Activated CD8-positive, alpha-beta memory T cell treated with anti-CD3 and anti-CD28 coated beads, Interleukin-2, amount 50 U/mL, for 48 hours (primary cell): Measurements from ENCODE around the gene DOCK7.
"Not testable (repeated sequence)": the region's sequence is repeated elsewhere in the genome, so short reads cannot be mapped to it uniquely, and the experiment has no call there.

Experiments
- DNase-seq: peaks from one replicate; pipeline ENCODE4 v3.0.0-alpha.2; 2020

Gene DOCK7

DNA sequence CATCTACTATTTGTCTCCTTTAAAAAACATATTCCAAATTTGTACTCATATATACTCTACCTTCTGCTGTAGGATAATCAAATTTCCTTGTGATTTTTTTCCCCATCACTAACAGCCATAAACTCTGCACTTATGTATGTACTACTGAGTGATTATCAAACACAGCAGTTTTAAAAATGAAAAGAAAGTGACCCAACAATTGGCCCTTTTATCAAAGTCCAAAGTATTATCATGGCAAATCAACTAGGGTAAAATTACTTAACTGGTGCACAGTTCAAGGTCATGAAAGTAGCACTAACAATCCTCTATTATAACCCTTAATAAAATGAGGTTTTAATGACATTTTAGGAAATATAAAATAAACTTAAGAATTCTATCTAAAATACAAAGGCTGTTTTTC is 79.3 kb downstream of the DOCK7 start:
- DNase-seq: no peak

DNA sequence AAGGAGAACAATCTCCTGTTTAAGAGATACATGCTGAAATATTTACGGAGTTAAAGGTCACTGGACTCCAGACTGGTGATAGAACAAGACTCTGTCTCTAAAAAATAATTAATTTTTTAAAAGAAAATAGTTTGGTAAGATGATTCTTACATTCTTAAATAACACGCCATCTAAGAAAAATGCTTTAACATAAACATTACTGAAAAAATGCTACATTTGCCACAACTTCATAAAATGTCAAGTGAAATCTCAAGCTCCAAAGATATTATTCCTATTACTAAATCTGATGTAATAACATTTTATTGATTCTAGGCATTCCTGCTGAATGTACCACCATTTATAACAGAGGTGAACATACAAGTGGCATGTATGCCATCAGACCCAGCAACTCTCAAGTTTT is 86.7 kb downstream of the DOCK7 start:
- no peak for DNase-seq

DNA sequence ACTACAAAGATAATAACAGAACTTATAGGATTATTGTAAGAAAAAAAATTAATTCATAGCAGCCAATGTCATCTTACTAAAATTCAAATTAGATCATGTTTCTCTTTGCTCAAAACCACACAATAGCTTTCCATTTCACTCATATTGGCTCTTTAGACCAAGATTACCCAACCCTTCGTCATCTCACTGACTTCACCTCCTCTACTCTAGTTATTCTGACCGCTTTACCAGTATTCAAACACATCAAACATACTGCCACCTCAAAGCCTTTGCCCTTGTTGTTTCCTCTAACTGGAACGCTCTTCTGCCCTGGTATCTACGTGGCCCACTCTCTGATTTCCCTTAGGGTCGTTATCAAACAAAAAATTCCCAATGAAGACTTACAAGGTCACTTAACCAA is 89.1 kb downstream of the DOCK7 start:
- DNase-seq: no peak

DNA sequence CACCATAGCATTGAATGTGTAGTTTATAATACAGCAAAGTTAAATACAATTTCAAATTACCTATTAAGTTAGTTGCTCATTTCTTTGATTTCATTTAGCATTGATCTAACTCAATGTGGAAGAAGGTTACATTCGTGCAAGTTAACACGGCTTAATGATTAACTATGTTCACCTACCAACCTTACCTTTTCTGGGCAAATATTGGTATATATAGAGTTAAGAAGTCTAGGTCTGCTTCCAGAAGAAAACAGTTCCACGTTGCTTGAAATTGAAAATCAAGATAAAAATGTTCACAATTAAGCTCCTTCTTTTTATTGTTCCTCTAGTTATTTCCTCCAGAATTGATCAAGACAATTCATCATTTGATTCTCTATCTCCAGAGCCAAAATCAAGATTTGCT is 90.9 kb downstream of the DOCK7 start, which contains the start of gene ANGPTL3:
Gene ANGPTL3, plus strand, starts transcription at position 240 of the 400 bp plus-strand sequence. Its CDS starts 47 bp downstream, at position 287.
- no peak for DNase-seq

DNA sequence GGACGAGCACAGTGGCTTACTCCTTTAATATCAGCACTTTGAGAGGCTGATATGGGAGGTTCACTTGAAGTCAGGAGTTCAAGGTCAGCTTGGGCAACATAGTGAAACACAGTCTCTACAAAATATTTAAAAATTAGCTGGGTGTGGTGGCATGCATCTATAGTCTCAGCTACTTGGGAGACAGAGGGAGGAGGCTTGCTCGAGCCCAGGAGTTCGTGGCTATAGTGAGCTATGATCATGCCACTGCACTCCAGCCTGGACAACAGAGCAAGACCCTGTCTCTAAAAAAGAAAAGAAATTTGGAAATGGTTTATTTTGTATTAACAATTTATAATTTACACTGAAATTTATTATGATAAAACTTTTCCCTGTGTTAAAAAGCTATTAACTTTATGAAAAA is 92.5 kb downstream of the DOCK7 start:
- no peak for DNase-seq

DNA sequence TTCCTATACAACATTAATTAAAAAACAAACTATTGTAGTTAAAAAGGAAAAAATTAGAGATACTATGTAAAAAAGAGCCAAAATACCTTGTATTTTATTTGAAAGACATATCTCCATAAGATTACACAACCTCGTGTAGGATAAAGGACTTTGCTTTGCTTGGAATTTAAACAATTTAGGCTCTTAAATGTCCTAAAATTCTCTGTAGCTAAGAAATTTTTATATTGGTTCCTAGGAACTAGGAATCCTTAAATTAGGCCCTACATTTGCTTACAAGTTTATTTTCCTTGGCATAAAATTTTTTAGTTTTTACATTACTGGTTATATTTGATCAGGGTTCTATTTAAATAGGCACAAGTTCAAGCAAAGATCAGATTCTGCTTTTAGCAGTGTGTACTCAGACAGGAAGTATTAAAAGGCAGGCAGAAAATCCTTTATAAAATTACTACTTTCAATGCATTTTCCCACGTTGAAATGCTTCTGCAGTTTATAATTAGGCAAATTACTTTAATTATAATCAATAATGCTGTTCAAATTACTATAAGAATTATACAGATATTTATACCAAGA is 94.3 kb downstream of the DOCK7 start:
- DNase-seq: no peak

DNA sequence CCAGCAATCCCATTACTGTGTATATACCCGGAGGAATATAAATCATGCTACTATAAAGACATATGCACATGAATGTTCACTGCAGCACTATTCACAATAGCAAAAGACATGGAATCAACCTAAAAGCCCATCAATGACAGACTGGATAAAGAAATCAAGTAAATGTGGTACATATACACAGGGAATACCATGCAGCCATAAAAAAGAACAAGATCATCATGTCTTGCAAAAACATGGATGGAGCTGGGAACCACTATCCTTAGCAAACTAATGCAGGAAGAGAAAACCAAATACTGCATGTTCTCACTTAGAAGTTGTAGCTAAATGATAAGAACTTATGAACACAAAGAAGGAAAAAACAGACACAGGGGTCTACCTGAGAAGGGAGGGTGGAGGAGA is 97.2 kb downstream of the DOCK7 start:
- no peak for DNase-seq

DNA sequence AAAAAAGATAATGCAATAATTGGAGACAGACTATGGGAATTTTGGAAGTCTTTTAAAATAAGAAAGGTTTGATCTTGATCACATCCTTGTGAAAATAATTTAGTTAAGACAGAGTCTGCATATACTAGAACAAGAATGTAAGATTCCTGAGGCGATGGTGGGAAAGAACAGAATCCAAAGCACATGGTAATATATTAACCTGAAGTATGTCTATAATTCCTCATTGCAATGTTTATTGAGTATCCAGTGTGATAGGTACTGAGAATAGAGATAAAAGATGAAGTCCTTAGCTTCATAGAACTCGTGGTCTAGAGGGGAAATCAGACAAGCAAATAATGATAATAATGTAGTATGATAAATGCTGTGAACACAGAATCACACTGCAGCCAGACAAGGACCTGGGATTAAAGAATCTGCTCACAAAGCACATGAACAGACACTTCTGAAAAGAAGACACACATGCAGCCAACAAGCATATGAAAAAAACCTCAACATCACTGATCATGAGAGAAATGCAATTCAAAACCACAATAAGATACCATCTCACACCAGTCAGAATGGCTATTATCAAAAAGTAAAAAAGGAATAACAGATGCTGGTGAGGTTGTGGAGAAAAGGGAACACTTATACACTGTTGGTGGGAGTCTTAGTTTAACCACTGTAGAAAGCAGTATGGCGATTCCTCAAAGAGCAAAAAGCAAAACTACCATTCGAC is 97.8 kb downstream of the DOCK7 start:
- DNase-seq: no peak

DNA sequence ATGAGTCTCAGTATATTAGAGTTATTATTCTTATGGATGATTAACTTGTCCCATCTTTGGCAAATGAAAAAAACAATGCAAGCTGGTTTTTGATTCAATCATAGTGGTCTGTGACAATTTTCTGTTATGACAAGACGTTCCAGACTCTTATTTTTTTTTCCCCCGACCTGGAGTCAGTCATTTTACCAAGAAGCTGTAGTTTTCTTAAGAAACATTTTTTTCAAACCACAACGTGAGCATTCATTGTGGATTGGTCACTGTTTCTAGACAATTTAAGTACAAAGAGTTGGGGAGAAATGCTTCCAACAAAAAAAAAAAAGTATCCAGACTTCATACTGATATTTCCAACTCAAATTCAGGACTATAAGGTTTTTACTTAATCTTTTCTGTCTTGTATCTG is 98.9 kb downstream of the DOCK7 start:
- DNase-seq: no peak

DNA sequence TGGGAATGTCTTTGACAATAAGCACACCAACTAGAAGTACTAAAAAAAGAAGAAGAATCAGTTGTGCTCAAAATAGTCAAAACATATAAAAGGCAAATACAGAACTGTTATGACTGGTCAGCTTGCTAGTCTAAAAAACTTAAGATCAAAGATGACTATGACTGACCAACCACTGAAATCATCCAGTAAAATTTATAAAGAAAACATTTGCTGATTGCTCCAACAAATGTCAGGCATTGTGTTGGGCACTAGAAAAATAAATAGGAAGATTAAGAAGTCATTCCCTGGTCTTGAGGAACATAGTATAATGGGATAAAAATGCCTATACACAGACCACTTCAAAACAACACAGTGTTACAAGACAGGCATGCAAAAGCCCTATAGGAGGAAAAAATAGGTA is 100.2 kb downstream of the DOCK7 start:
- no peak for DNase-seq

DNA sequence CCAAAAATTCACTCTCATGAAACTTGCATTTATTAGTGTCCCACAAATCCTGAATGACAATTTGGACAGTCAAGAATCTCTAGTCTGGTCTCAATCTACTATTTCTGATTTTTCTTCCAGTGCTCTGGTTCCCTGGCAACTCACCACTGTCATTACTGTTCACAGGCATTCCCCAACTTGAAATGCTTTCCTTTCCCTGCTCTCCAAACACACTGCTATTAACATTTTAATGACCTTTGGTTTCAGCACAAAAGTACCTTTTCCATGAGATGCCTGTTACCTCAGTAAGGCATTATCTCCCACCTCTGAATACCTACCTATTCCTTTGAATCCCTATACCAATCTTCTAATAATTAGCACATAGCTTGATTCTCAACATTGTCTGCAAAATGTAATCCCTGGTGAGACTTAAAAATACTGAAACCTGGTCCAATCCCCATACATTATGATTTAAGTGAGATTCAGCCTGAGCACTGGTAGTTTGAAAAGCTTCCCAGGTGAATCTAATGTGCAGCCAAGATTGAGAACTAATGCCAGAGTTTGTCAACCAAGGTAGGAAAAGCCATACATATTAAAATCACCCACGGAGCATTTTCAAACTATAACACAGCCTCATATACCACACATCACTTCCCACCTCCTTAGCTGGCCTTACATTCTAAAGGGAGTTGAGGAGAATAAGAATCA is 102.6 kb downstream of the DOCK7 start:
- DNase-seq: no peak

DNA sequence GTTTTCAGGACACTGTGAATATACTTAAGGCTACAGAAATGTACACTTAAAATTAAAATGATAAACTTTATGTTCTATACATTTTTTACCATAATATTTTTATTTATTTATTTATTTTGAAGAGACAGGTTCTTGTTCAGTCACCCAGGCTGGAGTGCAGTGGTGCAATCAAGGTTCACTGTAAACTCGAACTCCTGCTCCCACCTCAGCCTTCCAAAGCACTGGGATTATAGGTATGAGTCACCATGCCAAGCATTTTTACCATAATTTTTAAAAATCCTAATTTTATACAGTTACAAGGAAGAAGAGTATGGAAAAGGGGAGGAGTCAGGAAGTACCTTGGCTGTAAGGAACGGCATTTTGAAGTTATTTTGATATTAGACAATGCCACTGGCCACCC is 114.5 kb downstream of the DOCK7 start:
- no peak for DNase-seq

DNA sequence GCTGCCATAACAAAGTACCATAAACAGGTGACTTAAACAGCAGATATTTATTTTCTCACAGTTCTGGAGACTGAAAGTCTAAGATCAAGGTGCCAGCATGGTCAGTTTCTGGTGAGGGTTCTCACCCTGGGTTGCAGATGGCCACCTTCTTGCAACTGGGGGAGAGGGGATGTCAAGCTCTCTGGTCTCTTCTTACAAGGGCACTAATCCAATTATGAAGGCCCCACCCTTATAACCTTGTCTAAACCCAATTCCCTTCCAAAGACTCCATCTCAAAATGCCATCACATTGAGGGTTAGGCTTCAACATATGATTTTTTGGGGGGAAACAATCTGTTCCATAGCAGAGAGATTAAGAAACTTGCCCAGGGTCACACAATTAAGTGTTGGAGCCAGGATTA is 115.7 kb downstream of the DOCK7 start:
- no peak for DNase-seq

DNA sequence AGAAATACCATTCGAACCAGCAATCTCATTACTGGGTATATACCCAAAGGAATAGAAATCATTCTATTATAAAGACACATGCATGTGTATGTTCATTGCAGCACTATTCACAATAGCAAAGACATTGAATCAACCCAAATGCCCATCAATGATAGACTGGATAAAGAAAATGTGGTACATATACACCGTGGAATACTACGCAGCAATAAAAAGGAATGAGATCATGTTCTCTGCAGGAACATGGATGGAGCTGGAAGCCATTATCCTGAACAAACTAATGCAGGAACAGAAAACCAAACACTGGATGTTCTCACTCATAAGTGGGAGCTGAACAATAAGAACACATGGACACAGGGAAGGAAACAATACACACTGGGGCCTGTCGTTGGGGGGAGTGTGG is 116.7 kb downstream of the DOCK7 start:
- not testable (repeated sequence) for DNase-seq

DNA sequence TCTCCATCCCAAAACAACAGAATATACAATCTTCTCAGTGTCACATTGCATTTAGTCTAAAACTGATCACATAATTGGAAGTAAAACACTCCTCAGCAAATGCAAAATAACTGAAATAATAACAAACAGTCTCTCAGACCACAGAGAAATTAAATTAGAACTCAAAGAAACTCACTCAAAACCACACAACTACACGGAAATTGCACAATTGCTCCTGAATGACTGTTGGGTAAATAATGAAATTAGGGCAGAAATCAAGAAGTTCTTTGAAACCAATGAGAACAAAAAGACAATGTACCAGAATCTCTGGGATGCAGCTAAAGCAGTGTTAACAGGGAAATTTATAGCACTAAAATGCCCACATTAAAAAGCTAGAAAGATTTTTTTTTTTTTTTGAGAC is 120.3 kb downstream of the DOCK7 start:
- not testable (repeated sequence) for DNase-seq

DNA sequence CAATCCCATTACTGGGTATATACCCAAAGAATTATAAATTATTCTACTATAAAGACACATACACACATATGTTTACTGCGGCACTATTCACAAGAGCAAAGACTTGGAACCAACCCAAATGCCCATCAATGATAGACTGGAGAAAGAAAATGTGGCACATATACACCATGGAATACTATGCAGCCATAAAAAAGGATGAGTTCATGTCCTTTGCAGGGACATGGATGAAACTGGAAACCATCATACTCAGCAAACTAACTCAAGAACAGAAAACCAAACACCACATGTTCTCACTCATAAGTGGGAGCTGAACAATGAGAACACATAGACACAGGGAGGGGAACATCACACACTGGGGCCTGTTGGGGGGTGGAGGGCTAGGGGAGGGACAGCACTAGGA is 121.0 kb downstream of the DOCK7 start:
- DNase-seq: not testable (repeated sequence)

DNA sequence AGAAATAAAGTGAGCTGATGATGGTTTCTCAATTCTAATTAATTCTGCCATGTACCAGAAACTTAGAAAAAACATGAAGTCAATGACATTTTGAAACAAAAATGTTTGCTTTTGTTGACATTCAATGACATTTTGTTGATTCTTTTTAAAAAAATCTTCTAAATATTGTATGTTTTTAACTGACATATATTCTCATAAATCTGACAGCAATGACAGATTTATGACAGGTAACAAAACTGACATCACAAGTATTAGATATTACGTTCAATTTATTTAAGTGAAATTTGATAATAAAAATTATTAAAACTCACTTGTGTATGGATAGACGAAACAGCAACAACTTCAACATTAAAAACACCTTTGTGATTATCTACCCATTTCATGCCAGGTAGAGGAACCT is 126.9 kb downstream of the DOCK7 start:
- DNase-seq: no peak

DNA sequence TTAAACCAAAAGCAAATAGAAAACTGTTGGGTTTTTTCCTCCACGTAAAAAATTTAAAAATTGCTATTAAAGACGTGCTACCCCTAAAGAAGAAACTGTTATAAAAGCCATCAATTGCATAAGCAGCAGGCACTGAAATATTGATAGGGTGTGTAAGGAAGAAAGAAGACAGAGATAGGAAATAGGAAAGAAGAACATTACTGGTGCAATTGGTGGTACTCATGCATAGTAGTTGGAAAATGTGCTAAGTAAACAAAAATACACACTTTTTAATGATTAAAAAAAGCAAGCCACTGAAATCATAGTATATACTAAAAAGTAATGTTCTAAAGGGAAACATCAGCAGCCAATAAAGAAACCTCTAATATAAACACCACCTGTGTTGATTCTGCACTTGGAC is 143.6 kb downstream of the DOCK7 start:
- no peak for DNase-seq

DNA sequence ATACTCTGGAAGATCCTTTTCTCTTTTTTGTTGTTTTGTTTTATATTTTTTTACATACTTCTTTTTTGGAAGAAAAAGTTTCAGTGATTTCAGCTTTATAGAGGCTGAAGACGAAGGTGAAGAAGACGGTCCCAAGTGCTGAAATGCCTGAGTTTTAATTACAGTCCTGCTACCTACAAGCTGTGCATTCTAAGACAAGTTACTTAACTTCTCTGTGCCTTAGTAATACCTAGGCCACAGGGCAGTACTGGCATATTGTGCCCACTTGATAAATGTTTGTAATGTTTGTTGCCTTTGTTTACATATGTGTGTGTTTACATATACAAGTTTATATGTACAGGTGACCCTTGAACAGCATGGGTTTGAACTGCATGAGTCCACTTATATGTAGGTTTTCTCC is 147.1 kb downstream of the DOCK7 start:
- DNase-seq: no peak

DNA sequence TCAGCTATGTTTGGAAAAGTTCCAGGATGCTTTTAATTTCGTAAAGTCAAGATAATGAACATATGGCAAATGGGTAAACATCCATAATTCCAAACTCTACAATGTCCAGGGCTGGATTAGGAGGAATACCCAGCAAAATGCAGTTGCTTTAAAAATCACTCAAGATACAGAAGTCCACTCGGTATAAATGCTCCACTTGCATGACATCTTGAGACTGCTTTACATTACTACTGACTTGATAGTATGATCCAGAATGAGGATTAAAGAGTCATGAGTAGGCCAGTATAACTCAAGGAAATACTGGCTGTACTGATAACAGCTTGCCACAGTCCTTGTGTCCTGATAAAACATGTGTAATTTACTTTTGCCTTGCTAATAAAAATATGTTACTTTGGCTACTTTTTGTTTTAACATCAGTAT is 149.1 kb downstream of the DOCK7 start:
- no peak for DNase-seq

DNA sequence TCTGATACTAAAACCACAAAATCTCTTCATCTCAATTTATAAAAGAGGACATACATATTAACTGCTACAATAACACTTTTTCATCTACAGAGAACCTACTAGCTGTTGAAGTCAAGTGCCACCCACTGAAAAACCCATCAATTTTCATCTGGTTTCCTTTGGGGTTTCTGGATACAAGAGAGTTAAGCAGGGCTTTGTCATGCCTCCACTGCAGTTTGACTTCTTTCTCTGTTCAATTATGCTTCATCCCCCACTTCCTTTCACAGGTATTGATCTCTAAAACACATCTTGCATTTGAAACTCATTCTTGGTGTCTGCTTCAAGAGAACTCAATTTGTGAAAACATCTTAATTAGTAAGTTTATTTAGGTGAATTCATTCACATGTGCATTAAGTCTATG is 151.3 kb downstream of the DOCK7 start:
- no peak for DNase-seq

DNA sequence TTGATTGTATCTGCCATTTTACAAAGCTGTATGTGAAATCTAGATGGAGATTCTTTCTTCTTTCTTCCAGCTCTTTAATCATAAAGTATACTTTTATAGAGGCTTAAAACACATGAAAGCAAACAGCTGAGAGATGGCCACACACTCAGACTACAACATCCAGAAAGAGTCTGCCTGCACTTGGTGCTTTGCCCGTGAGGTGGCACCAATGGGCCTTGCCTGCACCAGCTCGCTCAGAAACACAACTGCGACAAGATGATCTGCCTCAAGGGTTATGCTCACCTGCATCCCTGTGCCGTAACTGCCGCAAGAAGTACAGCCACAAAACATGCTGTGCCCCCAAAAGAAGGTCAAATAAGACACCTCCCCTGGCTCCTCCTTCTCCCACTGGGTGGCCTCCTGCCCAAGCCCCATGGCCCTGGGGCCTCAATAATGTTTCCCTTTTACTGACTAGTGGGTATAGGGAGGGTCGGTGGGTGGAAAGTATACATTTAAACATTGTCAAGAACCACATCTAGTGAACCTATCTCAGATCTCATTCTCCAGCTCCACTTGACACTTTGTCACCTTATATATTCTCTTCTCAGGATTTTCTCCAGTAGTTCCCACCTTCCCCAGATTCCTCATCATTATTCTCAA is 157.6 kb downstream of the DOCK7 start:
- DNase-seq: no peak

DNA sequence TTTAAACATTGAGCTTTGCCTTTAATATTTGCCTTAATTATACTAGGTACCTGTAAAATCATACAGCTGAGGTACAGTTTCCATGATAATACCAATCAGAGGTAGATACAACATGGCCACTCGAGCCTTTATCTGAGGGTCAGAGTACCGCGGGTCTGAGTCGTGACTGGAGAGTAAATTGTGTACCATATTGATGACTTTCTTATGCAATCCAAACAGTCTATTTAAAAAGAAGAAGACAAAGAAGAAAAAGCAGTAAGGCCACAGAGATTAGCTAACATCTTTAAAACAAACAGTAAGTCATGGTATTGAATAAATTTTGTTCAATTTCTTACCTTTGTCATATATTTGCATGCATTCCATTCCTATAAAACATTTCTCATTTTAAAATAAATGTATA is 159.0 kb downstream of the DOCK7 start:
- DNase-seq: no peak

DNA sequence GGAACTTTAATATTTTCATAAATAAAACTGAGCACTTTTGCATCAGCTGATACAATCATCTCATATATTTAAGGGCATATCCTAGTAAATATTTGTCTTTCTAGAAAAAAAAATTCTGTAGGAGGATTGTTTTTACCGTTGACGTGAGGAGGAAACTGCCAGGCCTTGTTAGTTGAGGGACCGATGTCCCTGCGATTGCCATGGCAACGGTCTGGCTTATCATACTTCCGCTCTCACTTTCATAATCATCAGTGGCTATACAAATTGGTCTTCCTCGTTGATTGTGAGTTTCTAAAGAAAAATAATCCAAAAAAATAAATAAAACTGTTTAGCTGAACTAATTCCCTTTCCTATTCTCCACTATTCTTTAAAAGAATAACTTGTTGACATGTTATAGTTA is 160.2 kb downstream of the DOCK7 start:
- no peak for DNase-seq
